ENCODE measurements around the gene NECTIN4.

DNA sequence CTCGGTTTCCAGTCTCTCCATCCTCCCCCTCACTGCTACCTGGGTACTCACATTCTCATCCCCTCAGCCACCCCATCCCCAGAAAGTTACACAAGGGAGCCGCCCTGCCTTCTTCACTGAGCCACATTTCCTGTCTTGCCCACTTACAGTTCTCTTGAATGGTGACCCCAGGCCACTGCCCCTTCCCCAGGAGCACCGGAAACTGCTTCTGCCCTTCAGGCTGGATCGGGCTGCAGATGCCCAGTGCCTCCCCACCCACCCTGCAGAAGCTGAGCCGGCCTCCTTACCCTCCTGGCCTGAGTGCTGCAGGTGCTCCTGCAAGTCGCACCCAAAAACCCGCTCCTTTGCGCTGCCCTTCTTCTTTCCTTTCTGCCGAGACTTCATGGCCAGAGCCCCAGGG is 20.1 kb downstream of the NECTIN4 start:
- TF ChIP-seq, protein P1, sequence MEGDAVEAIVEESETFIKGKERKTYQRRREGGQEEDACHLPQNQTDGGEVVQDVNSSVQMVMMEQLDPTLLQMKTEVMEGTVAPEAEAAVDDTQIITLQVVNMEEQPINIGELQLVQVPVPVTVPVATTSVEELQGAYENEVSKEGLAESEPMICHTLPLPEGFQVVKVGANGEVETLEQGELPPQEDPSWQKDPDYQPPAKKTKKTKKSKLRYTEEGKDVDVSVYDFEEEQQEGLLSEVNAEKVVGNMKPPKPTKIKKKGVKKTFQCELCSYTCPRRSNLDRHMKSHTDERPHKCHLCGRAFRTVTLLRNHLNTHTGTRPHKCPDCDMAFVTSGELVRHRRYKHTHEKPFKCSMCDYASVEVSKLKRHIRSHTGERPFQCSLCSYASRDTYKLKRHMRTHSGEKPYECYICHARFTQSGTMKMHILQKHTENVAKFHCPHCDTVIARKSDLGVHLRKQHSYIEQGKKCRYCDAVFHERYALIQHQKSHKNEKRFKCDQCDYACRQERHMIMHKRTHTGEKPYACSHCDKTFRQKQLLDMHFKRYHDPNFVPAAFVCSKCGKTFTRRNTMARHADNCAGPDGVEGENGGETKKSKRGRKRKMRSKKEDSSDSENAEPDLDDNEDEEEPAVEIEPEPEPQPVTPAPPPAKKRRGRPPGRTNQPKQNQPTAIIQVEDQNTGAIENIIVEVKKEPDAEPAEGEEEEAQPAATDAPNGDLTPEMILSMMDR (IDR thresholded peaks at IDR 0.05), result no peak
- TF ChIP-seq, protein P2, sequence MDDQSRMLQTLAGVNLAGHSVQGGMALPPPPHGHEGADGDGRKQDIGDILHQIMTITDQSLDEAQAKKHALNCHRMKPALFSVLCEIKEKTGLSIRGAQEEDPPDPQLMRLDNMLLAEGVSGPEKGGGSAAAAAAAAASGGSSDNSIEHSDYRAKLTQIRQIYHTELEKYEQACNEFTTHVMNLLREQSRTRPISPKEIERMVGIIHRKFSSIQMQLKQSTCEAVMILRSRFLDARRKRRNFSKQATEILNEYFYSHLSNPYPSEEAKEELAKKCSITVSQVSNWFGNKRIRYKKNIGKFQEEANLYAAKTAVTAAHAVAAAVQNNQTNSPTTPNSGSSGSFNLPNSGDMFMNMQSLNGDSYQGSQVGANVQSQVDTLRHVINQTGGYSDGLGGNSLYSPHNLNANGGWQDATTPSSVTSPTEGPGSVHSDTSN (IDR thresholded peaks at IDR 0.05), result no peak
- TF ChIP-seq RAD21 (IDR thresholded peaks at IDR 0.05; ENCODE audit: low read length), result no peak
- TF ChIP-seq, protein P3, sequence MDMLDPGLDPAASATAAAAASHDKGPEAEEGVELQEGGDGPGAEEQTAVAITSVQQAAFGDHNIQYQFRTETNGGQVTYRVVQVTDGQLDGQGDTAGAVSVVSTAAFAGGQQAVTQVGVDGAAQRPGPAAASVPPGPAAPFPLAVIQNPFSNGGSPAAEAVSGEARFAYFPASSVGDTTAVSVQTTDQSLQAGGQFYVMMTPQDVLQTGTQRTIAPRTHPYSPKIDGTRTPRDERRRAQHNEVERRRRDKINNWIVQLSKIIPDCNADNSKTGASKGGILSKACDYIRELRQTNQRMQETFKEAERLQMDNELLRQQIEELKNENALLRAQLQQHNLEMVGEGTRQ (IDR thresholded peaks at IDR 0.05; ENCODE audit: borderline replicate concordance, low read depth, low read length), result no peak
- TF ChIP-seq FOXJ3 (CRISPR knock-in tag; IDR thresholded peaks at IDR 0.05), result no peak
- TF ChIP-seq, protein P4, sequence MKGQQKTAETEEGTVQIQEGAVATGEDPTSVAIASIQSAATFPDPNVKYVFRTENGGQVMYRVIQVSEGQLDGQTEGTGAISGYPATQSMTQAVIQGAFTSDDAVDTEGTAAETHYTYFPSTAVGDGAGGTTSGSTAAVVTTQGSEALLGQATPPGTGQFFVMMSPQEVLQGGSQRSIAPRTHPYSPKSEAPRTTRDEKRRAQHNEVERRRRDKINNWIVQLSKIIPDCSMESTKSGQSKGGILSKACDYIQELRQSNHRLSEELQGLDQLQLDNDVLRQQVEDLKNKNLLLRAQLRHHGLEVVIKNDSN (IDR thresholded peaks at IDR 0.05; ENCODE audit: borderline replicate concordance, low read depth), result no peak
- TF ChIP-seq JUND (IDR thresholded peaks at IDR 0.05), result no peak
- no peak for TF ChIP-seq GABPA (IDR thresholded peaks at IDR 0.05; ENCODE audit: low read depth)
- TF ChIP-seq RFX5 (IDR thresholded peaks at IDR 0.05; ENCODE audit: low read length), result no peak

Data from SK-N-SH (cell line).